Measurements from ENCODE around the gene DCDC1.

DCDC1 gene

GRCh38 chr11:31231601-31232000 lies 137.9 kb downstream of the DCDC1 start:
- no peak for TF ChIP-seq REST (IDR thresholded peaks at IDR 0.05; ENCODE audit: insufficient read depth in 1 of 2, low read depth in 2 of 2, low read length in 2 of 2)
- TF ChIP-seq FOXP2 (optimal IDR thresholded peaks at IDR 0.05; ENCODE audit: borderline replicate concordance, extremely low read depth, extremely low read length, insufficient read depth) = no peak
- no peak for TF ChIP-seq SIN3A (IDR thresholded peaks at IDR 0.05; ENCODE audit: borderline replicate concordance, insufficient read depth, low read length)

- TF ChIP-seq REST (IDR thresholded peaks at IDR 0.05; ENCODE audit: insufficient read depth in 1 of 2, low read depth in 2 of 2, low read length in 2 of 2) (no peak), SIN3A (IDR thresholded peaks at IDR 0.05; ENCODE audit: borderline replicate concordance, insufficient read depth, low read length) (no peak), POLR2AphosphoS5 (IDR thresholded peaks at IDR 0.05; ENCODE audit: low read depth, low read length) (no peak), TAF1 (IDR thresholded peaks at IDR 0.05; ENCODE audit: borderline replicate concordance, insufficient read depth, low read length) (no peak), FOXP2 (optimal IDR thresholded peaks at IDR 0.05; ENCODE audit: borderline replicate concordance, extremely low read depth, extremely low read length, insufficient read depth) (no peak)
Measured at GRCh38 chr11:31218847-31219246, 150.7 kb downstream of the DCDC1 start.

GRCh38 chr11:31214372-31214771 lies 155.2 kb downstream of the DCDC1 start:
- TF ChIP-seq REST (IDR thresholded peaks at IDR 0.05; ENCODE audit: insufficient read depth in 1 of 2, low read depth in 2 of 2, low read length in 2 of 2) (no peak), SIN3A (IDR thresholded peaks at IDR 0.05; ENCODE audit: borderline replicate concordance, insufficient read depth, low read length) (no peak), TAF1 (IDR thresholded peaks at IDR 0.05; ENCODE audit: borderline replicate concordance, insufficient read depth, low read length) (no peak), POLR2AphosphoS5 (IDR thresholded peaks at IDR 0.05; ENCODE audit: low read depth, low read length) (no peak)

- no peak for TF ChIP-seq REST (IDR thresholded peaks at IDR 0.05; ENCODE audit: insufficient read depth in 1 of 2, low read depth in 2 of 2, low read length in 2 of 2)
- TF ChIP-seq POLR2AphosphoS5 (IDR thresholded peaks at IDR 0.05; ENCODE audit: low read depth, low read length) = no peak
- no peak for TF ChIP-seq FOXP2 (optimal IDR thresholded peaks at IDR 0.05; ENCODE audit: borderline replicate concordance, extremely low read depth, extremely low read length, insufficient read depth)
- TF ChIP-seq SIN3A (IDR thresholded peaks at IDR 0.05; ENCODE audit: borderline replicate concordance, insufficient read depth, low read length) = no peak
- TF ChIP-seq TAF1 (IDR thresholded peaks at IDR 0.05; ENCODE audit: borderline replicate concordance, insufficient read depth, low read length) = no peak
Measured at GRCh38 chr11:31199378-31199777, 170.2 kb downstream of the DCDC1 start.

- no peak for TF ChIP-seq REST (IDR thresholded peaks at IDR 0.05; ENCODE audit: insufficient read depth in 1 of 2, low read depth in 2 of 2, low read length in 2 of 2)
- no peak for TF ChIP-seq FOXP2 (optimal IDR thresholded peaks at IDR 0.05; ENCODE audit: borderline replicate concordance, extremely low read depth, extremely low read length, insufficient read depth)
- no peak for TF ChIP-seq POLR2AphosphoS5 (IDR thresholded peaks at IDR 0.05; ENCODE audit: low read depth, low read length)
- no peak for TF ChIP-seq SIN3A (IDR thresholded peaks at IDR 0.05; ENCODE audit: borderline replicate concordance, insufficient read depth, low read length)
- TF ChIP-seq TAF1 (IDR thresholded peaks at IDR 0.05; ENCODE audit: borderline replicate concordance, insufficient read depth, low read length) = no peak
Measured at GRCh38 chr11:31173926-31174680, 195.4 kb downstream of the DCDC1 start.

All from PFSK-1 (cell line).